Epithelial cell of esophagus (primary cell): ENCODE measurements around the gene RALGPS1.

ENCODE experiments used
- DNase-seq: peaks from one replicate; pipeline ENCODE4 v3.0.0; 2010; ENCODE audit warnings: low read depth
- H3K4me3 ChIP-seq: 2 replicates; pipeline ENCODE4 v1.5.1; 2011; ENCODE audit warnings: mild to moderate bottlenecking, low read length, control low read depth
- CTCF ChIP-seq: IDR thresholded peaks from 2 replicates; pipeline ENCODE4 v1.5.1; 2011; ENCODE audit warnings: low read depth, mild to moderate bottlenecking, low read length, control low read depth, inconsistent platforms; ENCODE audit not compliant: insufficient read depth; ENCODE audit errors: missing control alignments

The RALGPS1 gene

DNA sequence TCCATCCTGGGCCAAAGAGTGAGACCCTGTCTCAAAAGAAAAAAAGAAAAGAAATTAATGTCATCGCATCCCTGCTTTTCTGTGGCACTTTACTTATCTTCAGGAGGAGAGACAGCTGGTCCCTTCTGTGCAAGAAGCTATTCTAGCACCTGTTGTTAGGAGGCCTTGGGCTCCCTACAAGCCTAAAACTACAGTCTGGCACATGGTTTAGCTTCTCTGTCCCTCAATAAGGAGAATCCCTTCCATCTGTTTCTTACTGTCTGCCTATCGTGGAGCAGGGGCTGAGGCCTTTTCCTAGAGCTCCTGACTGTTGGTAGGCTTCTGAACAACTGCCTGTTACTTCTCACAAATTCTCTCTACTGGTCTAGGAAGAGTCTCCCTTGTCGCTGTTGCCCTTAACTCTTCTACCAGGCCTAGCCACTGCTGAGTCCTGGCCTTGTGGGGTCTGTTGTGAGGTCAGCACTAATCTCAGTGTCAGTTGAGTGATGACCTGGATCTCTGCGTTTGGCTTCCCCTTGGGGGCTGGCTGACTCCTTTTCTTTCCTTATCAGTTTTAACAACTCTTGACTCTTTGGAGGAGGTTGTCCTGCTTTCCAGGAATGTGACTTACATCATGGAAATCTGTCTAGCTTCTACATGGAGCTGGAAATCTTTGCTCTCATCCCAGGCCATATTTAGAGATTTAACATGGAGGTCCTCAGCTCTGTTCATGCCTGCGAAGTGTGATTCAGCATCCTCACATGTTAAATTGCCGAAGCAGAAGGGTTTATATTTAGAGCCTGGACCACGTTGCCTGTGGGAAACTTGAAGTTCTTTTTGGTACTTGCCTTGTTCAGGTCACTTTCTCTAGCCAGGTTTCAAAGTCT, 344.3 kb downstream of the RALGPS1 start:
- DNase-seq = no peak
- TF ChIP-seq CTCF = no peak
- no peak overlapping the region for H3K4me3 ChIP-seq

DNA sequence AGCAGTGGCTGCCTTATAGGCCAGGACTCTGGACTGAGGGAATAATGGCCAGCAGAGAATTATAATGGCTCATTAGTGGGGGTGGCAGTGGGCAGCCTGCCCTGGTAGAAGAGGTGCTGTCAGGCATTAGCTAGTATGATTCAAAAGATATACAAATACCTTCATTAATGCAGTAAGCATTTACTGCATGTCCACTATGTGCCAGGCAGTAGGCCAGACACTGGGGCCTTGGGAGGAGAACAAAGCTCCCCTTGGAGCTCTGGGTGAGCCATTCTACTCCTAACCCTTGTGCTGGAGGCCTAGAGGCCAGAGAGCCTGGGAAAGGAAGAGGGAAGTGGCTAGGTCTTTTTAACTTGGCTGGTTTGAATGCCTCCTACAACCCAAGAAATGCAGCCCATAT, 348.0 kb downstream of the RALGPS1 start:
- no peak overlapping the region for H3K4me3 ChIP-seq
- DNase-seq = no peak
- no peak for TF ChIP-seq CTCF

DNA sequence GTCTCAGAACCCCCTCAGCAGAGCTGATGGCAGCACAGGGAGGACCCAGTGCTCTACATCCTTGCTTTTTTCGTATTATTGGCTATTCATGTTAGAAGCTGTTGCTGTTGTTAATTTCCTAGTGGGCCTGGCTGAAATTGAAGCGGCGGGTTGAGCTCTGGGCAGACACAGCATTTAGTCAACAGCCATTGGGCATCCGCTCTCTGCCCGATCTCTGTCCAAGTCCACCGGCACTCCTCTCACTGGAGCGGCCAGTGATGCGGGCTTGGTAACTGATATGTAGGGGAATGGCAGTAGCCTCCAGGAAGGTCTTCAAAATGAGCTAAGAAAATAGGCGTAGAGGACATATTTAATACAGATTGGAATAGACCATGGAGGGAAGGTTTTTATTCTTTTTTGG, 348.7 kb downstream of the RALGPS1 start:
- no peak overlapping the region for H3K4me3 ChIP-seq
- no peak for DNase-seq
- no peak for TF ChIP-seq CTCF

DNA sequence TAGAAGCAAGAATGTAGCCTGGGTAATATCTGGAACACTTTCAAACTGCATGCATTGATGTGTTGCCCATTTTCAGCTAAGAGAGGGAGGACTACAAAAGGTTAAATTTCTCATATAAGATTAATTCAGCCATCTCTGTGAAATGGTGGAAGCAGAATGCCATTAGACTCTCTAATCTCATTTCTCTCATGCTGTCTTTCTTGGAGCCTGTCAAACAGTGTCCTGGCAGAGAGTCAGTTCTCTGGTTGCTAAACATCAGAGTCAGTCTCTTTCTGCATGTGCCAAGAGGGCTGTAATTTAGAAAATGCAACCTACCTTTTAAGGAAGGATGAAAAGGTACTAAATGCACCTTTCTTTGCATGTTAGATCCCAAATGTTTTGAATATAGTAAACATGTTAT, 349.1 kb downstream of the RALGPS1 start:
- DNase-seq = no peak
- no peak for TF ChIP-seq CTCF

GRCh38 chr9:127264462-127265219, 350.1 kb downstream of the RALGPS1 start, which contains the start of gene GARNL3:
TSS of gene GARNL3 (plus strand) at chr9:127264774. CDS start at chr9:127264878, 104 bp downstream.
- no peak within 1 kb of the TSS for H3K4me3 ChIP-seq
- no peak for TF ChIP-seq CTCF
- no peak for DNase-seq

More for the DNA sequence above, 349.1 kb downstream of the RALGPS1 start:
- no peak overlapping the region for H3K4me3 ChIP-seq

GRCh38 chr9:127267793-127268525, 353.4 kb downstream of the RALGPS1 start:
- TF ChIP-seq CTCF = no peak
- H3K4me3 ChIP-seq = no peak overlapping the region
- no peak for DNase-seq
